Neural cell (in vitro differentiated cells): Measurements from ENCODE around the gene FARP1. TPM values are rescaled to one million over a fixed set of nuclear protein-coding genes. Genes with fewer than 3 reads are reported as not detected.

Experiments used
- H2AFZ ChIP-seq: fragments of 200-600, 300-800 bp; sonication (generic), shearing (Covaris generic); 2 replicates; pipeline ENCODE4 v1.6.0; 2014; ENCODE audit warnings: low read depth, mild to moderate bottlenecking, antibody characterized with exemption, low read length, moderate library complexity
- H3F3A ChIP-seq: fragments of 200-600 bp; shearing (Covaris generic); 2 replicates; pipeline ENCODE4 v1.6.1; 2016; ENCODE audit warnings: mild to moderate bottlenecking, moderate library complexity, mixed read lengths, antibody characterized with exemption, low read length; ENCODE audit not compliant: insufficient read depth, poor library complexity, severe bottlenecking
- H3K27ac ChIP-seq: fragments of 200-600, 300-800 bp; sonication (generic), shearing (Covaris generic); 2 replicates; pipeline ENCODE4 v1.5.1; 2014; ENCODE audit warnings: mild to moderate bottlenecking, low read length, moderate library complexity
- H3K27me3 ChIP-seq: fragments of 300-800, 200-600 bp; sonication (generic), shearing (Covaris generic); 2 replicates; pipeline ENCODE4 v1.6.0; 2014; ENCODE audit warnings: mild to moderate bottlenecking, low read depth, low read length, moderate library complexity; ENCODE audit not compliant: insufficient read depth
- H3K36me3 ChIP-seq: fragments of 300-800, 200-600 bp; sonication (generic), shearing (Covaris generic); 2 replicates; pipeline ENCODE4 v1.5.1; 2014; ENCODE audit warnings: mild to moderate bottlenecking, antibody characterized with exemption, low read length, moderate library complexity; ENCODE audit not compliant: insufficient read depth
- H3K4me2 ChIP-seq: fragments of 300-800, 200-600 bp; sonication (generic), shearing (Covaris generic); 2 replicates; pipeline ENCODE4 v1.6.0; 2014; ENCODE audit warnings: mild to moderate bottlenecking, low read length
- H3K4me3 ChIP-seq: fragments of 300-800, 200-600 bp; sonication (generic), shearing (Covaris generic); 2 replicates; pipeline ENCODE4 v1.5.1; 2014; ENCODE audit warnings: mild to moderate bottlenecking, low read length, moderate library complexity
- H3K79me2 ChIP-seq: fragments of 200-600 bp; shearing (Covaris generic); replicated peaks from 2 replicates; pipeline ENCODE4 v1.6.0; 2014; ENCODE audit warnings: mild to moderate bottlenecking, low read length, moderate library complexity; ENCODE audit not compliant: insufficient read depth
- H3K9ac ChIP-seq: fragments of 300-800, 200-600 bp; sonication (generic), shearing (Covaris generic); 2 replicates; pipeline ENCODE4 v1.6.1; 2016; ENCODE audit warnings: mild to moderate bottlenecking, low read length, mixed read lengths
- H3K9me2 ChIP-seq: fragments of 200-600 bp; shearing (Covaris generic); 2 replicates; pipeline ENCODE4 v1.6.1; 2016; ENCODE audit warnings: mild to moderate bottlenecking, low read length, mixed read lengths; ENCODE audit not compliant: insufficient read depth
- H3K9me3 ChIP-seq: fragments of 200-600, 300-800 bp; sonication (generic), shearing (Covaris generic); 2 replicates; pipeline ENCODE4 v1.6.1; 2016; ENCODE audit warnings: mild to moderate bottlenecking, mixed run types, low read length, moderate library complexity, mixed read lengths
- H4K20me1 ChIP-seq: fragments of 200-600 bp; shearing (Covaris generic); 2 replicates; pipeline ENCODE4 v1.6.1; 2016; ENCODE audit warnings: mild to moderate bottlenecking, mixed run types; ENCODE audit not compliant: insufficient read depth
- CTCF ChIP-seq: fragments of 450-650 bp; IDR thresholded peaks from 2 replicates; pipeline ENCODE4 v1.5.1; 2014; ENCODE audit warnings: antibody characterized with exemption, mild to moderate bottlenecking, moderate library complexity; ENCODE audit not compliant: poor library complexity, severe bottlenecking
- EP300 ChIP-seq: fragments of 450-650 bp; conservative IDR thresholded peaks from 2 replicates; pipeline ENCODE4 v1.6.1; 2014; ENCODE audit warnings: antibody characterized with exemption, mild to moderate bottlenecking, moderate library complexity; ENCODE audit not compliant: poor library complexity, severe bottlenecking
- EZH2 ChIP-seq: fragments of 200-600, 300-800 bp; shearing (Covaris generic), sonication (generic); IDR thresholded peaks from 2 replicates; pipeline ENCODE4 v1.6.1; 2014; ENCODE audit warnings: antibody characterized with exemption, low read length, borderline replicate concordance, mild to moderate bottlenecking; ENCODE audit not compliant: insufficient read depth, poor library complexity, severe bottlenecking
- MXI1 ChIP-seq: fragments of 450-650 bp; conservative IDR thresholded peaks from 2 replicates; pipeline ENCODE4 v1.6.1; 2014; ENCODE audit warnings: antibody characterized with exemption, mild to moderate bottlenecking; ENCODE audit not compliant: poor library complexity, severe bottlenecking
- POLR2AphosphoS5 ChIP-seq: IDR thresholded peaks from 2 replicates; pipeline ENCODE4 v1.6.1; 2012
- RAD21 ChIP-seq: fragments of 450-650 bp; conservative IDR thresholded peaks from 2 replicates; pipeline ENCODE4 v1.6.1; 2014; ENCODE audit warnings: antibody characterized with exemption, mild to moderate bottlenecking, moderate library complexity
- REST ChIP-seq: IDR thresholded peaks from 2 replicates; pipeline ENCODE4 v1.6.1; 2012; ENCODE audit warnings: borderline replicate concordance
- SMC3 ChIP-seq: fragments of 450-650 bp; conservative IDR thresholded peaks from 2 replicates; pipeline ENCODE4 v1.6.1; 2014; ENCODE audit warnings: antibody characterized with exemption, mild to moderate bottlenecking, moderate library complexity; ENCODE audit not compliant: poor library complexity
- TAF1 ChIP-seq: IDR thresholded peaks from 2 replicates; pipeline ENCODE4 v1.6.1; 2012; ENCODE audit warnings: low read depth
- polyA plus RNA-seq: library from polyadenylated mRNA; depleted of rRNA; stranded (reverse); fragments of >200 nt; gene quantifications from 2 replicates; pipeline ENCODE4 v1.2.3, GENCODE V29; 2014

The FARP1 gene
- polyA plus RNA-seq, 1 donor from 2014 or later, result 19.7 TPM

- Histone ChIP-seq H3K9me3 (no peaks in the 10 kb centered on the region), H3K9ac (no peak overlapping the region), H3K79me2 (peaks cover 63% of the 10 kb centered on the region), H2AFZ (no peak overlapping the region), H3F3A (no peaks in the 10 kb centered on the region), H3K9me2 (no peaks in the 10 kb centered on the region), H3K4me3 (peak overlapping the region; percentile 8), H3K36me3 (no peaks in the 10 kb centered on the region), H3K27ac (peak overlapping the region; percentile 15), H3K4me2 (no peak overlapping the region), H3K27me3 (no peaks in the 10 kb centered on the region), H4K20me1 (no peaks in the 10 kb centered on the region)
- no peak for TF ChIP-seq REST
These were observed 44.5 kb downstream of the FARP1 start for GRCh38 chr13:98187155-98187964.

- Histone ChIP-seq H3K36me3 (no peaks in the 10 kb centered on the region), H3K9me3 (no peaks in the 10 kb centered on the region), H4K20me1 (no peaks in the 10 kb centered on the region), H2AFZ (no peak overlapping the region), H3K9me2 (no peaks in the 10 kb centered on the region), H3K79me2 (peaks cover 58% of the 10 kb centered on the region), H3K4me3 (peak overlapping the region; percentile 8), H3K27ac (no peak overlapping the region), H3K4me2 (no peak overlapping the region), H3F3A (no peaks in the 10 kb centered on the region), H3K9ac (no peak overlapping the region), H3K27me3 (no peaks in the 10 kb centered on the region)
- no peak for TF ChIP-seq CTCF
- no peak for TF ChIP-seq TAF1
- no peak for TF ChIP-seq MXI1
- TF ChIP-seq POLR2AphosphoS5, result no peak
- no peak for TF ChIP-seq SMC3
- TF ChIP-seq EP300, result no peak
- no peak for TF ChIP-seq REST
- TF ChIP-seq RAD21, result no peak
- no peak for TF ChIP-seq EZH2
These were observed 45.0 kb downstream of the FARP1 start for GRCh38 chr13:98187965-98188261.
